Left renal pelvis (tissue), 4 donors: Measurements from ENCODE around the gene ALDH1A3. TPM values are rescaled to one million over a fixed set of nuclear protein-coding genes. Genes with fewer than 3 reads are reported as not detected.

Experiments
- DNase-seq, 4 donors: peaks; one replicate each; pipeline ENCODE4 v3.0.0-alpha.2; 2013; ENCODE audit warnings: low read depth in 4 of 4, low spot score in 3 of 4
- polyA plus RNA-seq, 4 donors: library from polyadenylated mRNA; unstranded; fragments of 120-200 nt; gene quantifications; one replicate each; pipeline ENCODE4 v1.2.1, GENCODE V29; 2013; ENCODE audit not compliant: insufficient read length in 4 of 4

ALDH1A3 gene
- polyA plus RNA-seq, 4 donors = 5.6 to 43.3 (median 6.6) TPM

GRCh38 chr15:100858294-100858693 lies 21.3 kb upstream of the ALDH1A3 start:
- DNase-seq = no peak

DNA sequence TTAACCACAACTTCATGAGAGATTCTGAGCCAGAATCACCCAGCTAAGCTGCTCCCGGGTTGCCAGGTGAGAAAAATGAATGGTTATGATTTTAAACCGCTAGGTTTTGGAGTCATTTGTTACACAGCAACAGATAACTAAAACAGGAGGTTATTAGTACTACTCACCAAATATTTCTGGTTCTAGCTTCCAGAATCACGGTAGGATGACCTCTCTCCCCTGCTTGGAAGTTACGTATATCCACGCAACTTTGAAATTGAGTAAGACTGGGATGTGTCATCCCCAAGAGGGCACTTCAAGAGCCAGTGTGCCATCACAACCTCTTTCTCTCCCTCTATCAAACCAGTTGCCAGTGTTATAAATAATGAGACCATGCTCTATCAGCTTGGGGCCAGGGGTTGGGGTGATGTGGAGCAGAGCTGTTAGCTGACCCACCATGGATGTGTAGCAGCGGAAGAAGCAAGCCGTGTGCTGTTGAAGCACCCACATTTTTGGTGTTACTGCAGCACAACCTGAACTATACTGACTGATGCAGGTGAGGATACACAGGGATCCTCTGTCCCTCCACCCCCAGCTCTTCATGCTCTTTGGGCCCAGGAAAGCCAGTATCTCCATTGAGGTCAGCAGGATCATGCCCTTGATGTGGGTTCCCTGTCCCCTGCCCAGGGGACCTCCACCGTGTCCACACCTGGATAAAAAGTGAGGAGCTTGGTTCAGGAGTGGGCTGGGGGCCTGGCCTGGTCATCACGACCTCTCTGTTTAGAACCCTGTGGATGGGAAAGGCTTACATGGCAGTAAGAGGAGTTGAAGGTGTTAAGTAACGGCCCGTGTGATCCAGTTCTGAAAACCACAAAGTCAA lies 19.4 kb upstream of the ALDH1A3 start:
- no peak for DNase-seq

- no peak for DNase-seq
These were observed 18.7 kb upstream of the ALDH1A3 start for GRCh38 chr15:100860829-100861510.

GRCh38 chr15:100861511-100861991 lies 18.1 kb upstream of the ALDH1A3 start:
- no peak for DNase-seq

DNA sequence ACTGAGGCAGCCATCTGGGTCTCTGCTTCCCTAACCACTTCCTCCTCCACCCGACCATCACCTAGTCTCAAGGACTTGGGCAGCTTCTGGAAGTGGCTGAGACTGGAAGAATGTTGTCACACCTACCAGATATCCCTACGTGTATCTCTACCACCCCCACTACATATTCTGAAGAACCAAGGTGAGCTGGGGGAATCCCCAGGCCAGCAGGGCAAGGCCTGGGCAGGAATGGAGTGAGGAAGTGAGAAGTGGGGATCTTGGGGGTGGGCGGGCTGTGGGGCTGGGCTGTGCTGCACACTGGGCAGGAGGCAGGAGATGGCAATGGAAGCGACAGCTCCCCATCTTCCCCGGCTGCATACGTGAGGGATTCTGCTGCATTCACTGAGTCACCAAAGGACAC lies 17.5 kb upstream of the ALDH1A3 start:
- DNase-seq = no peak

- no peak for DNase-seq
These were observed 16.4 kb upstream of the ALDH1A3 start for GRCh38 chr15:100863075-100863795.

- DNase-seq = no peak
These were observed 15.8 kb upstream of the ALDH1A3 start for GRCh38 chr15:100863796-100864267.

DNA sequence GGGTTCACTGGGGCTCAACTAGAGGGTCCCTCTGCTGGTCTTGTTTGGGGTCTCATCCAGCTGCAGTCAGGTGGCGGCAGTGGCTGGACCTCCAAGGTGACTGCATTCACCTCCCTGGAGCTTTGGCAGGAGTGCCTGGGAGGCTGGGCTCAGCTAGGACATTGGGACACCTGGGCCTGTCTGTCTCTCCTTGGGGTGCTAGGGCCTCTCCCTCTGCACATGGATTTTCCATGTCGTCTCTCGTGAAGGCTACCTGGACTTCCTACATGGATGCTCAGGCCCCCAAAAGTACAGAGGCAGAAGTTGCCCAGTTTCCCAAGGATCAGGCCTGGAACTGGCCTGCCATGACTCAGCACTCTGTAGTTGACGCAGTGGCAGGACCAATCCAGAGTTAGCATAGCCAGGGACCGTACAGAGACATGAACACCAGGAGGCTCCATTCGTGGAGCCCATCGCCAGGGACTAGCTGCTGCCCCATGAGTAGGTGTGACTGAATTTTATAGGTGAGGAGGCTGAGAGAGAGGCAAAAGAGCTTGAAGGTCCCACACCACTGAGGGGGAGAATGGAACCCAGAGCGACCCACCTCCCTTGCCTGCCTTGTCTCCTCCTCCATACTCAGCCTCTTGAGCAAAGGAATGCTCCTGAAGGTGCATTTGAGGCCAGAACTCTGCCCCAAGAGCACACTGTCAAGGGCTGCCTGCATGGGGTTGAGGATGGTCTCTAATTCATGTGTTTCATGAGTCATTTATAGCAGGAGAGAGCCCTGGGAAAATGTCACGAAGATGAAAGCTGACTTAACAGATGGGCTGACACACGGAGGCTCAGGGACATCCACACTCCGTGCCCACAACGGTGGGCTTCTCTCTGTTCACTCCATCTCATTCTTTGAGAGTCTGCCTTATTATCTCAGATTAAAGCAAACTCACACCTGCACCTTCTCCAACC lies 13.0 kb upstream of the ALDH1A3 start:
- DNase-seq = no peak

GRCh38 chr15:100867433-100867832 lies 12.2 kb upstream of the ALDH1A3 start:
- DNase-seq = no peak

- no peak for DNase-seq
These were observed 10.3 kb upstream of the ALDH1A3 start for GRCh38 chr15:100869151-100869999.

DNA sequence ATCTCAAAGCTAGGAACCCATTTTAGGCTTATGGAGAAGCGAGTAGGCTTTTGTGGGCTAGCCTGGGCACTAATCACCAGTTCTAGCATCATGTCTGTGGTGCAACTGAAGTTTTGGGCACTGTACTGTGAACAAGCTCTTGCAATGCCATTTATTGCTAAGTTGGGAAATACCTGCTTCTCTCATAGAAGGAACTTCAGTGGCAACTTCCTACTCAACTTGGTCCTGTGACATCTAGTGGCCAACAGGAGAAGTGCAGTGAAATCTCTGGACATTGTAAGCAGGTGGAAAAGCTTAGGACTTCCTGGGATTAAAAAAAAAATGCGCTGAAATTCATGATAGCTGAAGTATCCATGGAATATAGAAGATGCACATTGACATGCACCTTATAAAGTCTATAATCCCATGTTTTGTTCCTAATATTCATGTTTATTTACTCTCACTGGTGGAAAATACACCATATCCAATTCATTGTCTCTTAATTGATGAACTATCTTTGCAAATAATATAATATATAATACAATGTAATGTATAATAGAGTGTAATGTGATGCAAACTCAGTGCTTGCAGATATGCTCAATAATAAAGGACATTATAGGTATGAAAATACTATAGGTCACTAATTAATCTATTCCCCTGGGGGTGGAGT lies 6.5 kb upstream of the ALDH1A3 start:
- peak in 2 of 4 donors; percentile 63 to 71 for DNase-seq

- DNase-seq = no peak
These were observed 4.1 kb upstream of the ALDH1A3 start for GRCh38 chr15:100875495-100875894.

DNA sequence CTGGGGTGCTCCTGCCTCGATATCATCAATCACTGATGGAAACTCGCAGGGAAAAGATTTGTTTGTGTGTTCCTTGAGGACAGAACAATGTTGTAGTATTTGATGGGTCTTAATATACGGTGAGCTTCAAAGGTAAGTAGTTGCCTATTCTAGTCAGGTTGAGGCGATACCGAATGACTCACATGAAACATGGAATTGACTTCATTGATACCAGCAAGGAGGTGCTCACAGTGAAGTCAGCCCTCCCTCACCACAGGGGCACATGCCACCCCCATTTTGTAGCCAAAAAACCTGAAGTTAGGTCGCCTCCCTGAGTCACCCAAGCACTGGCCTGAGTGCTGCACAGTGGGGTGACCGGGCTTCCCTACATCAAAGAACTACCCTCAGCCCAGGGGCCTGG lies 3.7 kb upstream of the ALDH1A3 start:
- DNase-seq = no peak

DNA sequence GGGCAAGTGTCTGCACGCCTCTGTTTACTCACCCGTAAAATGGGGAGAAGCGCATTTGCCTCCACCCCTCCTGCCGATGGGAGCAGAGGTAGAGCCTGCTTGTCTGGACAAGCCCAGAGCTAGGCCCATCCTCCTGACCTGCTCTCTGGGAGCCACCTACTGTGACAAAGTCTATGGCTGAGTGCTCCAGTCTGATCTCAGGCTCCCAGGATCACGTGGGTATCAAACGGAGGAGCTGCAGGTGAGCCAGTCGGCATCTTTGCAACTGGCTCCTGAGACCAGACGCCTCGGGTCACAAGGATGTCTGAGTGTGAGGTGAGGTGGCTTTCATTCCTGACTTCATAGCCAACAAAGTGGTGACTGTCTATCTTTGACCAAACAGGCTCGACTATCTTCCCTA lies 2.1 kb upstream of the ALDH1A3 start:
- DNase-seq = no peak

DNA sequence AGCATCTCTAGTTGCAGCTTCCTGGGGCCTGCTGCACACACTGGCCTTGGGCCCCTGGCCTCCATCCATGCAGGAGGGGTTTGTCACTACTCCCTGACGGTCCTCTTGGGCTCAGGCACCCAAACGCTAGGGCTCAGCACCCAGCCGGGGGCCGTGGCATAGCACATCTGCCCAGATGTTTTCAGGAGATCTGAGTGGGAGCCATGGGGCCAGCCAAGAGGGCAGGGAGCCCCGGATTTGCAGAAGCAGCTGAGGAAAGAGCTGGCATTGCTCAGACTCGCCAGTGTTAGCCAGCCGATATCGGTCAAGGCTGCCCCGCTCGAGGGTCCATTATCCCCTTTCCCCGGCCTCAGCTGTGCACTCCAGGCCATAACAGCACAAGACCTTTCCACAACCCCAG lies 1.5 kb upstream of the ALDH1A3 start:
- DNase-seq = no peak

DNA sequence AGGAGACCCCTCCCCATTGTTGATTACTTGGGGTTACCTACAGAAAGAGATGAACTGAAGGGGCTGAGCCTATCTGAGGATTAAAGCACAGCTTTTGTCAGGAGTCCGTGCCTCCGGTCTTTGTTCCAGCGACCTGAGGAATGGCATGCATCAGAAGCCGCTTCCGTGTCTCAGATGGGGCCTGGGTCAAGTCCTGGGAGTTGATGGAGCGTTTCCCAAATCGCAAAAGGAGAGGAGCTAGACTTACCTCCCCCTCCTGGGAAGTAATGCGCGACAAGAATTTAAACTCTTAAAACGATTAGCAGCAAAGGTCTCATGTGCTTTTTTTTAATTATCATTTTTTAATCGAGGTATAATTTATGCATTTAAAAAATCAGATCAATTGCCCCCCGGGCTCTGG lies 983 bp upstream of the ALDH1A3 start:
- no peak for DNase-seq

DNA sequence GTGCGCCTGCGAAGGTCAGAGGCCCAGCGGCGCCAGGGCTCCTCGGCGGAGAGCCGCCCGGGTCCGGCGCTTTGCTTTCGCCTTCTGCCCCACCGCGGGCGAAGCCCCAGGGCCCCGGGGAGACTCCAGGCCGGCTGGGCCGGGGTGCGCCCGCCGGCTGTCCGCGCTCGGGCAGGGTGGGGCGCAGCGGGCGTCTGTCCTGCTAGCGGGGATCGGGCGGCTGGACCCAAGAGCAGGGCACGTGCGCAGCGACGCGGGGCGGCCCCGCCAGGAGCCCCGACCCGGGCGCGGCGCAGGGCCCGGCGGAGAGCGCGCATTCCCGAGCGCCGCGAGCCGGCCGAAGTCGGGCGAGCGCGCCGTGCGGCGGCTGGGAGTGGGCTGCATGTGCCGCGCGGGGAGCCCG lies 569 bp upstream of the ALDH1A3 start:
- no peak for DNase-seq

GRCh38 chr15:100880139-100880896 lies 687 bp downstream of the ALDH1A3 start:
- DNase-seq = no peak
